BJ (cell line): ENCODE data around the gene TXNDC15. TPM values are rescaled to one million over a fixed set of nuclear protein-coding genes. Genes with fewer than 3 reads are reported as not detected.
"Not testable (repeated sequence)": the region's sequence is repeated elsewhere in the genome, so short reads cannot be mapped to it uniquely, and the experiment has no call there.

Experiments
- CTCF ChIA-PET: fragments of 350-600 bp; formaldehyde crosslinking; extraction: SDS; loops from one replicate; lab custom pipeline; 2021; ENCODE audit warnings: antibody characterized with exemption, inconsistent platforms; lab: Yijun Ruan, JAX
- POLR2A ChIA-PET: fragments of 300-600 bp; sonication (Branson Sonifier 250); formaldehyde crosslinking; extraction: SDS; loops from one replicate; lab custom pipeline; 2021; ENCODE audit warnings: antibody characterized with exemption; lab: Charles Lee
- DNase-seq: peaks from one replicate; pipeline ENCODE4 v3.0.0-alpha.2; 2011; ENCODE audit warnings: low read depth
- H3K27me3 ChIP-seq: 2 replicates; pipeline ENCODE4 v1.6.0; 2011; ENCODE audit warnings: low read length; ENCODE audit not compliant: control insufficient read depth, insufficient read depth
- H3K36me3 ChIP-seq: 2 replicates; pipeline ENCODE4 v1.5.1; 2011; ENCODE audit warnings: low read length; ENCODE audit not compliant: control insufficient read depth, insufficient read depth
- H3K4me3 ChIP-seq: 2 replicates; pipeline ENCODE4 v1.5.1; 2011; ENCODE audit warnings: low read depth, mild to moderate bottlenecking, control low read depth, low read length
- CTCF ChIP-seq: IDR thresholded peaks from 2 replicates; pipeline ENCODE4 v1.5.1; 2011; ENCODE audit warnings: low read depth, mild to moderate bottlenecking, control low read depth, inconsistent platforms, low read length, moderate library complexity; ENCODE audit not compliant: insufficient read depth
- polyA plus RNA-seq: library from polyadenylated mRNA; depleted of rRNA; stranded (reverse); fragments of >200 nt; gene quantifications from 2 replicates; pipeline ENCODE4 v1.2.3, GENCODE V29; 2011

TXNDC15 gene
- polyA plus RNA-seq, 1 experiment = 178 TPM

- ChIA-PET CTCF (interaction anchor here (0.6 to 4.2 kb wide), 40 partner anchors 8 to 483 kb away, joined by 3 to 28 read pairs (median 4); partner anchors contain the start of genes C5orf24, CAMLG, DDX46 and TXNDC15), POLR2A (interaction anchor here (0.6 kb wide), 2 partner anchors 226 to 451 kb away, joined by 3 read pairs; no protein-coding TSS in a partner anchor)
These were observed 30.6 kb downstream of the TXNDC15 start, which contains the start of gene PCBD2 for GRCh38 chr5:134904610-134905245. TSS of gene PCBD2 (plus strand) at chr5:134905131. CDS start at chr5:134905140, 9 bp downstream.

GRCh38 chr5:134905246-134905996 lies 31.2 kb downstream of the TXNDC15 start:
- H3K36me3 ChIP-seq = peaks cover under 1% of the 10 kb centered on the region; the same call in 1 of the 2 replicates
- H3K27me3 ChIP-seq = no peaks in the 10 kb centered on the region
- CTCF ChIA-PET = interaction anchor here (0.6 to 4.2 kb wide), 35 partner anchors 8 to 432 kb away, joined by 3 to 28 read pairs (median 6); partner anchors contain the start of genes C5orf24, CAMLG, DDX46 and TXNDC15
- peak; percentile 63 for TF ChIP-seq CTCF
- peak overlapping the region; percentile 59 for H3K4me3 ChIP-seq
- POLR2A ChIA-PET = no interaction called here
- peak; percentile 11 for DNase-seq

More at GRCh38 chr5:134904610-134905245, 30.6 kb downstream of the TXNDC15 start, which contains the start of gene PCBD2:
- peak; percentile 31 for DNase-seq
- Histone ChIP-seq H3K4me3 (peak within 1 kb of the TSS; percentile 59), H3K27me3 (no peaks in the 10 kb centered on the region), H3K36me3 (peaks cover 3% of the 10 kb centered on the region)
- TF ChIP-seq CTCF = peak; percentile 85

- Histone ChIP-seq H3K4me3 (no peak overlapping the region), H3K27me3 (no peaks in the 10 kb centered on the region), H3K36me3 (no peaks in the 10 kb centered on the region)
- no peak for TF ChIP-seq CTCF
- CTCF ChIA-PET = interaction anchor here (0.6 to 4.2 kb wide), 5 partner anchors 10 to 418 kb away, joined by 3 to 28 read pairs (median 3); partner anchors contain the start of gene CAMLG
- no peak for DNase-seq
- POLR2A ChIA-PET = no interaction called here
These were observed 32.6 kb downstream of the TXNDC15 start for GRCh38 chr5:134906811-134907210.

GRCh38 chr5:134910752-134911151 lies 36.6 kb downstream of the TXNDC15 start:
- DNase-seq, H3K27me3 ChIP-seq, H3K4me3 ChIP-seq, POLR2A ChIA-PET, H3K36me3 ChIP-seq: not testable (repeated sequence)
- CTCF ChIA-PET = interaction anchor here (0.6 kb wide), 1 partner anchor 293 kb away, joined by 4 read pairs; no protein-coding TSS in a partner anchor

GRCh38 chr5:134911285-134912206 lies 37.4 kb downstream of the TXNDC15 start:
- ChIA-PET POLR2A (no interaction called here), CTCF (interaction anchor here (0.6 to 1.0 kb wide), 3 partner anchors 11 to 324 kb away, joined by 3 to 4 read pairs (median 3); no protein-coding TSS in a partner anchor)
- H3K4me3 ChIP-seq = no peak overlapping the region
- H3K27me3 ChIP-seq = no peaks in the 10 kb centered on the region
- DNase-seq = peak; percentile 38
- no peak for TF ChIP-seq CTCF
- no peaks in the 10 kb centered on the region for H3K36me3 ChIP-seq
